22Rv1 (cell line): ENCODE data around the gene MARCO.

ENCODE experiments used
- ZFX ChIP-seq: fragments of 450-650 bp; IDR thresholded peaks from 2 replicates; pipeline ENCODE4 v1.6.1; 2017; ENCODE audit warnings: antibody characterized with exemption, borderline replicate concordance
- TF ChIP-seq, protein P1 (sequence below): fragments of 450-650 bp; IDR thresholded peaks from 2 replicates; pipeline ENCODE4 v1.5.1; 2017; ENCODE audit warnings: mild to moderate bottlenecking

DNA sequence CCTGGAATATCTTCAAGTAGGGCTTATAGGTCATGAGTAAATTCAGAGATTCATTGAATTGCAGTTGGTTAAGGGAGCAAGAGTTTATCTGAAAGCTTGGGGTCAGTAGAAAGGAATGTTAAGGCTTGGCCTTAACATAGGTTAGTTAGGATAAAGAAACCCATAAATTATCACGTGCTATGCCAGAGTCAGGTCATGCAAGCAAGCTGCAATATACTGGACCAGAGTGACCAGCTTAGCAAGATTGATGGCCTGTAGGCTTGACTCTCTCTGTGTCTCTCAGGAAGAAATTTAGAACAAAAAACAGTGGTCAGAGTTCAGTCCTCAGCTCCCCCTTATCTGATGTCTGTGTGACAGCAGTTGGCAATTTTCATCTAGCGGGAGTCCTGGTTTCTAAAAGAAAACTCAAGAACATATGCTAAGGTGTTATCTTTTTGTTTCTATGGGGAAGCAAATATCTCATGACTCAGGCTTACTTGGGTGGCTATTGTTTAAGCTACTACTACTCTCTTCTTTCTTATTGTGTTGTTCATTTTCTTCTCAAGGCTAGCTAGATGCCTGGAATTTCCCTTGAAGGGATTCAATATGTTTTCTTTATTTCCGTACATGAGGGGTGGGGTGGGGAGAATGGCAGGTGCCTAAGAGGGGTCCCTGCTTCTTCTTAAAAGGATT is 28.7 kb upstream of the MARCO start:
- TF ChIP-seq, protein P1, sequence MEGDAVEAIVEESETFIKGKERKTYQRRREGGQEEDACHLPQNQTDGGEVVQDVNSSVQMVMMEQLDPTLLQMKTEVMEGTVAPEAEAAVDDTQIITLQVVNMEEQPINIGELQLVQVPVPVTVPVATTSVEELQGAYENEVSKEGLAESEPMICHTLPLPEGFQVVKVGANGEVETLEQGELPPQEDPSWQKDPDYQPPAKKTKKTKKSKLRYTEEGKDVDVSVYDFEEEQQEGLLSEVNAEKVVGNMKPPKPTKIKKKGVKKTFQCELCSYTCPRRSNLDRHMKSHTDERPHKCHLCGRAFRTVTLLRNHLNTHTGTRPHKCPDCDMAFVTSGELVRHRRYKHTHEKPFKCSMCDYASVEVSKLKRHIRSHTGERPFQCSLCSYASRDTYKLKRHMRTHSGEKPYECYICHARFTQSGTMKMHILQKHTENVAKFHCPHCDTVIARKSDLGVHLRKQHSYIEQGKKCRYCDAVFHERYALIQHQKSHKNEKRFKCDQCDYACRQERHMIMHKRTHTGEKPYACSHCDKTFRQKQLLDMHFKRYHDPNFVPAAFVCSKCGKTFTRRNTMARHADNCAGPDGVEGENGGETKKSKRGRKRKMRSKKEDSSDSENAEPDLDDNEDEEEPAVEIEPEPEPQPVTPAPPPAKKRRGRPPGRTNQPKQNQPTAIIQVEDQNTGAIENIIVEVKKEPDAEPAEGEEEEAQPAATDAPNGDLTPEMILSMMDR: no peak
- TF ChIP-seq ZFX: no peak
